NCI-H187 (cell line): ENCODE results near the gene GNB3.
"Not testable (repeated sequence)": the region's sequence is repeated elsewhere in the genome, so short reads cannot be mapped to it uniquely, and the experiment has no call there.

Experiments
- DNase-seq, 2 experiments: peaks; one replicate each; lab custom pipeline; 2025; lab: John Stamatoyannopoulos, UW

The GNB3 gene

GRCh38 chr12:6883683-6884082 lies 43.0 kb downstream of the GNB3 start:
- DNase-seq, result no peak

GRCh38 chr12:6884539-6884938 lies 43.8 kb downstream of the GNB3 start:
- DNase-seq, result no peak

GRCh38 chr12:6886206-6886999 lies 45.7 kb downstream of the GNB3 start:
- DNase-seq, result not testable (repeated sequence)

- DNase-seq, result no peak
Measured at GRCh38 chr12:6887460-6887859, 46.7 kb downstream of the GNB3 start.

GRCh38 chr12:6888360-6888759 lies 47.6 kb downstream of the GNB3 start:
- DNase-seq, result no peak

- not testable (repeated sequence) for DNase-seq
Measured at GRCh38 chr12:6888794-6889193, 48.1 kb downstream of the GNB3 start.

- DNase-seq, result not testable (repeated sequence)
Measured at GRCh38 chr12:6889775-6890573, 49.2 kb downstream of the GNB3 start.

GRCh38 chr12:6890789-6891645 lies 50.3 kb downstream of the GNB3 start:
- DNase-seq, result peak; percentile 94 to 96

- DNase-seq, result no peak
Measured at GRCh38 chr12:6891646-6892001, 50.9 kb downstream of the GNB3 start.

GRCh38 chr12:6892683-6893082 lies 52.0 kb downstream of the GNB3 start:
- DNase-seq, result not testable (repeated sequence)

GRCh38 chr12:6894321-6894720 lies 53.6 kb downstream of the GNB3 start:
- DNase-seq, result no peak
